CD4-positive, CD25-positive, alpha-beta regulatory T cell (primary cell): ENCODE data around the gene AQR. TPM values are rescaled to one million over a fixed set of nuclear protein-coding genes. Genes with fewer than 3 reads are reported as not detected.

Experiments used
- ATAC-seq, 2 donors: fragments of 150-1000 bp; cut with Tn5 transposase; one replicate each; pipeline ENCODE4 v1.10.0; 2021; ENCODE audit warnings: low read depth in 2 of 2, moderate number of reproducible peaks in 2 of 2, moderate library complexity in 1 of 2
- DNase-seq, 3 donors: peaks; one replicate each; pipeline versions ENCODE4 v3.0.0 to v3.0.0-alpha.2; 2012 to 2022; ENCODE audit warnings: mixed read lengths in 1 of 3
- H3K27ac ChIP-seq: one replicate; pipeline ENCODE4 v1.7.0; 2013; ENCODE audit warnings: mild to moderate bottlenecking, low read length; ENCODE audit not compliant: insufficient read depth, poor library complexity, severe bottlenecking
- H3K27me3 ChIP-seq: one replicate; pipeline ENCODE4 v1.7.0; 2013; ENCODE audit warnings: low read length; ENCODE audit not compliant: control insufficient read depth, insufficient read depth
- H3K36me3 ChIP-seq: one replicate; pipeline ENCODE4 v1.7.0; 2013; ENCODE audit warnings: mild to moderate bottlenecking, low read length, moderate library complexity; ENCODE audit not compliant: control insufficient read depth, insufficient read depth
- H3K4me1 ChIP-seq: 2 replicates; pipeline ENCODE4 v1.7.0; 2013; ENCODE audit warnings: mild to moderate bottlenecking, low read length; ENCODE audit not compliant: insufficient read depth, control insufficient read depth, poor library complexity, severe bottlenecking
- H3K4me3 ChIP-seq: one replicate; pipeline ENCODE4 v1.7.0; 2013; ENCODE audit warnings: low read depth, mild to moderate bottlenecking, low read length, moderate library complexity
- H3K9me3 ChIP-seq, 2 experiments: 1 replicate in 1 of 2; 2 replicates in 1 of 2; pipeline ENCODE4 v1.7.0; 2013; ENCODE audit warnings: low read length in 2 of 2, mild to moderate bottlenecking in 1 of 2, moderate library complexity in 1 of 2; ENCODE audit not compliant: control insufficient read depth in 2 of 2
- H3K27ac Mint-ChIP-seq, 3 donors: one replicate each; pipeline ENCODE4 v1.8.0; 2020 to 2022; ENCODE audit warnings: mild to moderate bottlenecking in 3 of 3, mixed read lengths in 3 of 3, moderate library complexity in 2 of 3
- H3K27me3 Mint-ChIP-seq: one replicate; pipeline ENCODE4 v1.8.0; 2022; ENCODE audit warnings: mild to moderate bottlenecking, mixed read lengths
- H3K36me3 Mint-ChIP-seq: one replicate; pipeline ENCODE4 v1.8.0; 2020; ENCODE audit warnings: mixed read lengths
- H3K4me1 Mint-ChIP-seq, 4 donors: one replicate each; pipeline ENCODE4 v1.8.0; 2020 to 2022; ENCODE audit warnings: mixed read lengths in 4 of 4, mild to moderate bottlenecking in 1 of 4
- H3K4me3 Mint-ChIP-seq, 4 donors: one replicate each; pipeline ENCODE4 v1.8.0; 2020 to 2022; ENCODE audit warnings: mild to moderate bottlenecking in 4 of 4, mixed read lengths in 4 of 4, moderate library complexity in 3 of 4
- H3K9me3 Mint-ChIP-seq, 7 donors: one replicate each; pipeline ENCODE4 v1.8.0; 2020 to 2022; ENCODE audit warnings: mixed read lengths in 7 of 7, mild to moderate bottlenecking in 3 of 7, moderate library complexity in 2 of 7
- polyA plus RNA-seq, 4 donors: library from polyadenylated mRNA; unstranded; fragments of 300-500 nt; fragmentation: Illumina TruSeq; gene quantifications; one replicate each; pipeline ENCODE4 v1.2.3, GENCODE V29; 2021
- total RNA-seq: library from RNA; stranded (reverse); gene quantifications from one replicate; pipeline ENCODE4 v1.2.3, GENCODE V29; 2022

AQR gene
- total and polyA plus RNA-seq, 5 donors from 2014 or later, result 12.6 to 36.6 (median 18.2) TPM

DNA sequence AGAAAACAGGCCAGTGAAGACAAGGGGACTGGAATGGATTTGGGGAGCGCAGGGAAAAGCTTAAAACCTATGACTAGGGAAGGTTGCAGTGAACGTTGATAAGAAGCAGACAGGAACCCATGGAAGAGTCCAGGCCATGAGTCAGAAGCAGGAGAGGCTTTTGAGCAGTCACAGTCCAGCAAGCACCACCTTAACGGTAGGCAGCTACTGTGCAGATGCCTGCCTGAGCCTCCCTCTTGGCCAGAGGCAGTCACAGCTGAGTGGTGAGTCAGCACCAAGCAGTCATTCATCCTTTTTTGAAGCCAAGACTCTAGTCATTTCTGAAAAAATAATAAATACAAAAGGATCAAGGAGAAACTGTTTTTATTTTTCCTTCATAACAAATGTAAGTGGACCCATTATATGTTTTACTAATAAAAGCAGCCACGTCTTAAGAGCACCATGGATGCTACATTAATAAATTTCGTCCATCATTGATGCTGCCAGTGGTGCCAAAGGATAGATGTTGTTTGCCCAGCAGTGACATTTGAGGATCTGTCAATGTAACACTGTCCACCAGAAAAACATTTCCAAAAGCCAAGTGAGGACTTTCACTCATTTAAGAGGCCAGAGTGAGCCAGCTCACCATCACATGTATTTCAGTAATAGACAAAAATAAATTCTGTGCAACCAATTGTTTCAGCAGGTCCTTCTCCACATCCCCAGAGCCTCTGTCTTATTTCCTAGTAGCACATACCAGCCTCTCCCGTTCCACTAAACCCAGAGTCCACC lies 132.1 kb downstream of the AQR start:
- peaks cover 0 to 13% (median 5%) of the 10 kb centered on the region in 7 donors for H3K9me3 Mint-ChIP-seq

DNA sequence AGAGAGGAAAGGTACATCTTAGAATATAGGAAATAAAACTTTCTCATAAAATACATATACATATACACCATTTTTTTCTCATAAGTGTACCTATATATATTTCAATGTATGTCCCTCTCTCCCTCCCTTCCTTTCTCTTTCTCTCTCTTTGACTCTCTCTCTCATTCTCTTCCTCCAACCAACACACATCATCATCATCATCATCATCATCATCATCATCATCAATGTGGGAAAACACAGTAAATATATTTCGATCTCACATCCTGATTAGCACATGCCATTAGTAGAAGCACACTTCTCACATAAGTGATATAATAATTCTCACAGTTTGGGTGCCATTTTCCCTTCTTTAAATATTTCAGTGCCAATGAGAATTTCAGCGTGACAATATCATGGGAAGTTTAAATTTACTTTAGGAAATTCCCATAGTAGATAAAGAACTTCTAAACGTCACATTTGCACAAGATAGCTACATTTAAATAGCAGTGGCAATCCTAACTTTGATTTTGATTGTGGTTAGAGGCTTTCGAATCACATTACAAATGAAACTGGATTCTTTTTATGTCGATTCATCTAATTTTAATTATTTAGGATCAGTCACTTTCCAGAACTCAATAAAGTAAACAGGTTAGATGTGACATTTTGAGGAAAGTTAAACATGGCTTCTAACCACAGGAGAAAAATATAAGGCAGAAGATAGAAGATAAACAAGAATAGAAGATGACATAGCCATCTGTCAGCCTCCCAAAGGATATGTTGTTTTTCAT lies 141.2 kb downstream of the AQR start:
- H3K4me1 Mint-ChIP-seq, result no peaks in the 10 kb centered on the region
- no peaks in the 10 kb centered on the region for H3K36me3 Mint-ChIP-seq
- peaks cover 23% of the 10 kb centered on the region for H3K27me3 Mint-ChIP-seq
- H3K4me3 ChIP-seq, result no peak overlapping the region
- no peaks in the 10 kb centered on the region for H3K9me3 ChIP-seq
- H3K27me3 ChIP-seq, result peaks cover 2% of the 10 kb centered on the region
- no peaks in the 10 kb centered on the region for H3K36me3 ChIP-seq
- no peak for DNase-seq
- no peak overlapping the region for H3K27ac ChIP-seq
- H3K4me3 Mint-ChIP-seq, result no peak overlapping the region
- no peaks in the 10 kb centered on the region for H3K4me1 ChIP-seq
- no peak for ATAC-seq
- H3K27ac Mint-ChIP-seq, result no peak overlapping the region
- peaks cover 0 to 3% (median 0%) of the 10 kb centered on the region in 7 donors for H3K9me3 Mint-ChIP-seq

More for the DNA sequence above, 132.1 kb downstream of the AQR start:
- no peak overlapping the region for H3K4me3 Mint-ChIP-seq
- Histone ChIP-seq H3K27me3 (no peaks in the 10 kb centered on the region), H3K4me3 (no peak overlapping the region), H3K4me1 (no peaks in the 10 kb centered on the region), H3K9me3 (no peaks in the 10 kb centered on the region), H3K27ac (no peak overlapping the region), H3K36me3 (no peaks in the 10 kb centered on the region)
- no peaks in the 10 kb centered on the region for H3K36me3 Mint-ChIP-seq
- no peak overlapping the region for H3K27ac Mint-ChIP-seq
- peaks cover 18% of the 10 kb centered on the region for H3K27me3 Mint-ChIP-seq
- no peak for DNase-seq
- H3K4me1 Mint-ChIP-seq, result no peaks in the 10 kb centered on the region
- ATAC-seq, result no peak

DNA sequence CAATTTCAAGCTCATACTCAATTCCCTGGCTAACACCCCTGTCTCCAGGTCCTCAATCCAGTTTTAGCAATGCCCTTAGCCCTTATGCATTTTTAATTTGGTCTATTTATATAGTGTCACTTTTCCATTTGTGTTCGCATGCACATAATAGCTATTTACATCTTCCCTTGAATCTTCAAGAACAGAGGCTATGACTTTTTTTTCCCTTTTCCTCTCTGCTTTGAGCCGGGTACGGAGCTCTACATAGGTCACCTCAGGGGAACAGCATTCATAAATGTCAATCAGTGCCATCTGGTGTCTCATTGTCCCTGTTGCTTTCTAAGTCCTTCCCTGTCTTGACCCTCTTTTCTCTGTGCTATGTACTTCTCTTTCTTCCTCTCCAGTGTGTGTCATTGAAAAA lies 147.7 kb downstream of the AQR start:
- Mint-ChIP-seq H3K27me3 (peaks cover 29% of the 10 kb centered on the region), H3K36me3 (no peaks in the 10 kb centered on the region), H3K4me3 (no peak overlapping the region), H3K27ac (no peak overlapping the region), H3K9me3 (no peaks in the 10 kb centered on the region), H3K4me1 (no peaks in the 10 kb centered on the region)
- no peaks in the 10 kb centered on the region for H3K36me3 ChIP-seq
- no peaks in the 10 kb centered on the region for H3K4me1 ChIP-seq
- no peaks in the 10 kb centered on the region for H3K9me3 ChIP-seq
- H3K27ac ChIP-seq, result no peak overlapping the region
- no peak for ATAC-seq
- peaks cover 7% of the 10 kb centered on the region for H3K27me3 ChIP-seq
- no peak for DNase-seq
- H3K4me3 ChIP-seq, result no peak overlapping the region

DNA sequence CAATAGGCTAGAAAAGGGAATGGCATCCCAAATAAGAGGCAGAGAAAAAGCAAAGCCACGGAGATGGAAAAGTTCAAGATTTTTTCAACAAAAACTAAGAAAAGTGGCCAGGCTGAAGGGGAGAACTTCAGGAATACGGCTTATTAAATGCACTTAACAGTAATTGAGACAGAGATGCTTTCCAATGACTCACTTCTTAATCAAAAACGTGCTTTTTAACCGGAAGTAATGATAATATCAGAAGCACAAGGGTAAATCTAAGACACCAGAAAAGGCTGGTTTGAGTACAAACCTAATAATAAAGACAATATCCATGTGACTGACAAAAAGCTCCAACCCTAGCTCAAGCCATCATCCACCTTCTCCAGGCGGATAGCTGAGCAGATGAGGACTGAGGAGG lies 149.4 kb downstream of the AQR start:
- H3K27me3 Mint-ChIP-seq, result peaks cover 38% of the 10 kb centered on the region
- no peak overlapping the region for H3K4me3 Mint-ChIP-seq
- H3K4me1 Mint-ChIP-seq, result no peaks in the 10 kb centered on the region
- Histone ChIP-seq H3K27me3 (peaks cover 7% of the 10 kb centered on the region), H3K4me3 (no peak overlapping the region), H3K9me3 (no peaks in the 10 kb centered on the region), H3K36me3 (no peaks in the 10 kb centered on the region), H3K27ac (no peak overlapping the region), H3K4me1 (no peaks in the 10 kb centered on the region)
- ATAC-seq (no peak), DNase-seq (no peak)
- H3K36me3 Mint-ChIP-seq, result no peaks in the 10 kb centered on the region
- H3K9me3 Mint-ChIP-seq, result no peaks in the 10 kb centered on the region
- H3K27ac Mint-ChIP-seq, result no peak overlapping the region

DNA sequence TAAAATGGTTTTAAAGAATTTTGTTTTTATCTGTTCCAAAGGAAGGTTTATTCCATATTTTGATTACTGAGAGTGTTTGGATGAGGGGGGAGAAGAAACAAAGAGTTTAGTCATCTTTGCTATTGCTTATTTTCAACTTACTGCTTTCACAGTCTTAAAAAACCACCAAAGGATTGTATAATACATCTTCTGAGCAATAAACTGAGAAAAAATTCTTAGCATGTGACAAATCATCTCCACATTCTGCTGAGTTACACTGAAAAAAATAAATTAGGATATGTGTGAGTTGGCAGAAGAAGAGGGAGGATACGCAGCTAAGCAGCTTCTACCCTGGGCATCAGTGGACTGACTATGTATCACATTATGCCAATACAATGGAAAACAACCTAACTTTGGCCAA lies 151.0 kb downstream of the AQR start:
- H3K36me3 ChIP-seq, result no peaks in the 10 kb centered on the region

DNA sequence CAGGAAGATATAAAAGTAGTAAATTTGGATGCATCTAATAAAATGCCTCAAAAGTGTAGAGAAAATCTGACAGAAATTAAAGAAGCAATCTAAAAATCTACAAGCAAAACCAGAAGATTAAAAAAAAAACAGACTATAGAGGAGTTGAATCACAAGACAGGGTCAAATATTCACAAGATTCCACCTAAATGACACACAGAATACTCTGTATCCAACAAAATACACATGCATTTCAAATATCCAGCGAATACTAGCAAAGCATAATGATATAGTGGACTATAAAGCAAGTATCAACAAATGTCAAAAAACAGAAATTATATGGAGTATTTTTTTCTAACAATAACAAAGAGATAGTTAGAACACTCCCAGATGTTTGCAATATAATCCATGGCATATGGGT lies 153.7 kb downstream of the AQR start:
- Mint-ChIP-seq H3K4me1 (no peaks in the 10 kb centered on the region), H3K27ac (no peak overlapping the region), H3K9me3 (peaks cover 0 to 3% (median 0%) of the 10 kb centered on the region in 7 donors), H3K4me3 (no peak overlapping the region), H3K27me3 (peaks cover 32% of the 10 kb centered on the region), H3K36me3 (no peaks in the 10 kb centered on the region)
- ATAC-seq, result no peak
- Histone ChIP-seq H3K4me1 (no peaks in the 10 kb centered on the region), H3K9me3 (no peaks in the 10 kb centered on the region), H3K36me3 (no peaks in the 10 kb centered on the region), H3K27ac (no peak overlapping the region), H3K27me3 (peaks cover 13% of the 10 kb centered on the region), H3K4me3 (no peak overlapping the region)
- no peak for DNase-seq

More for the DNA sequence above, 151.0 kb downstream of the AQR start:
- Histone ChIP-seq H3K27ac (no peak overlapping the region), H3K9me3 (no peaks in the 10 kb centered on the region), H3K4me1 (no peaks in the 10 kb centered on the region), H3K27me3 (peaks cover 12% of the 10 kb centered on the region), H3K4me3 (no peak overlapping the region)
- no peaks in the 10 kb centered on the region for H3K4me1 Mint-ChIP-seq
- peaks cover 0 to under 1% (median 0%) of the 10 kb centered on the region in 7 donors for H3K9me3 Mint-ChIP-seq
- H3K27ac Mint-ChIP-seq, result no peak overlapping the region
- DNase-seq (no peak), ATAC-seq (no peak)
- no peaks in the 10 kb centered on the region for H3K36me3 Mint-ChIP-seq
- peaks cover 35% of the 10 kb centered on the region for H3K27me3 Mint-ChIP-seq
- no peak overlapping the region for H3K4me3 Mint-ChIP-seq

DNA sequence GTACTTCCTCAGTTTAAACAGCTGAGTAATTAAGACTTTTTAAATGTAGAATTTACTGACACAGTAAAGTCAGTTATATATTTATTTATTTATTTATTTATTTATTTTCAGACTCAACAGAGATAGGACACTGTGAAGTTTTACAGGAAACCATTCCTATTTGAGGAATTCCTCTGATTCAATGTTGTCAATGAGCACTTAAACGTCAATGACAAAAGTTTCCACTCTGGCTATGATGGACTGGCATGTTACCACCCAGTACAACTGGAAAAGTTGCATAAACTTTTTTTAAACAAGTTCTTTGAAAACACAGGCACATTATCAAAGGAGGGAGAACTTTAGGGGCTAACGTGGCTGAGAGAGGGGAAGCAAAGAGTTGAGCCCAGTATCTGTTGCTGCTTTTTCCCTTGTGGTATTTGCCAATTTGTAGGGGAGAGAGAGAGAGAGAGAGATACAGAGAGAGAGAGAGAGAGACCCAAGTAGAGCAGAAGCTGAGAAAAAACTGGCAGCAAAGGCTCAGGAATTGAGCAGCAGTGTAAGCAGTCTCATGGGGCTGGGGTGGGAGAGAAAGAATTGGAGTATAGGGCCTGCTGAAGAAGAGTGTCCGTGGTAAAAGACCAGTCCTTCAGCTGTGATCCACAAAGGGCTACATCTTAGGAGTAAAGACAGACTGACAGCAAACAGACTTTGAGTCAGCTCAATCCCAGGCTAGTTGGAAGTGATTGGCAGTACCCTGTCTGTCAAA lies 155.9 kb downstream of the AQR start:
- no peak overlapping the region for H3K27ac Mint-ChIP-seq
- peaks cover 7% of the 10 kb centered on the region for H3K27me3 ChIP-seq

More for the DNA sequence above, 155.9 kb downstream of the AQR start:
- Histone ChIP-seq H3K4me1 (no peaks in the 10 kb centered on the region), H3K4me3 (no peak overlapping the region), H3K36me3 (no peaks in the 10 kb centered on the region), H3K27ac (no peak overlapping the region), H3K9me3 (no peaks in the 10 kb centered on the region)
- Mint-ChIP-seq H3K36me3 (no peaks in the 10 kb centered on the region), H3K4me3 (no peak overlapping the region), H3K9me3 (peaks cover 0 to 3% (median 0%) of the 10 kb centered on the region in 7 donors), H3K27me3 (peaks cover 25% of the 10 kb centered on the region), H3K4me1 (no peaks in the 10 kb centered on the region)
- ATAC-seq, result no peak
- DNase-seq, result no peak
